GM12874 (cell line): Measurements from ENCODE around the gene RPTOR.

Source experiments
- CTCF ChIP-seq: IDR thresholded peaks from 2 replicates; pipeline ENCODE4 v1.5.1; 2011; ENCODE audit warnings: low read depth, mild to moderate bottlenecking, control low read depth, low read length, moderate library complexity; ENCODE audit not compliant: insufficient read depth

RPTOR gene

GRCh38 chr17:80956321-80957190, 411.9 kb downstream of the RPTOR start:
- TF ChIP-seq CTCF: no peak

DNA sequence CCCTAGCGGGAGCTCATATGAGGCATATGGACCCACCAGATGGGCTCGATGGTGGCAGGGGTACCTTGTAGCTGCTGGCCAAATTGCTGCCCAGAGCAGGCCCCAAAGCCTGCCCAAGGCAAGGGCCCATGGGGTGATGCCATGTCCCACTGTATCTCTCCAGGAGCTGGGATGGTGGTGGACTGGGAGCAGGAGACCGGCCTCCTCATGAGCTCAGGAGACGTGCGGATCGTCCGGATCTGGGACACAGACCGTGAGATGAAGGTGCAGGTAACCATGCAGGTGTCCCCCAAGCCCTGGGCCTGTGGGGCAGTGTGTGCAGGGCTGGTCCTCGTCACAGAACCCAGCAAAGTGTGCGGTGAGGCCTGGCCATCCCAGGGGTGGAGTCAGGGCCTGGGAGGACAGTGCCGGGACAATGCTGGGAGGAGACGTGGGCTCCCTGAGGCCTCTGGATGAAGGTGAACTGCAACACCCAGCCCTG, 412.9 kb downstream of the RPTOR start:
- TF ChIP-seq CTCF: no peak

- no peak for TF ChIP-seq CTCF
These were observed 414.8 kb downstream of the RPTOR start for GRCh38 chr17:80959330-80960036.

DNA sequence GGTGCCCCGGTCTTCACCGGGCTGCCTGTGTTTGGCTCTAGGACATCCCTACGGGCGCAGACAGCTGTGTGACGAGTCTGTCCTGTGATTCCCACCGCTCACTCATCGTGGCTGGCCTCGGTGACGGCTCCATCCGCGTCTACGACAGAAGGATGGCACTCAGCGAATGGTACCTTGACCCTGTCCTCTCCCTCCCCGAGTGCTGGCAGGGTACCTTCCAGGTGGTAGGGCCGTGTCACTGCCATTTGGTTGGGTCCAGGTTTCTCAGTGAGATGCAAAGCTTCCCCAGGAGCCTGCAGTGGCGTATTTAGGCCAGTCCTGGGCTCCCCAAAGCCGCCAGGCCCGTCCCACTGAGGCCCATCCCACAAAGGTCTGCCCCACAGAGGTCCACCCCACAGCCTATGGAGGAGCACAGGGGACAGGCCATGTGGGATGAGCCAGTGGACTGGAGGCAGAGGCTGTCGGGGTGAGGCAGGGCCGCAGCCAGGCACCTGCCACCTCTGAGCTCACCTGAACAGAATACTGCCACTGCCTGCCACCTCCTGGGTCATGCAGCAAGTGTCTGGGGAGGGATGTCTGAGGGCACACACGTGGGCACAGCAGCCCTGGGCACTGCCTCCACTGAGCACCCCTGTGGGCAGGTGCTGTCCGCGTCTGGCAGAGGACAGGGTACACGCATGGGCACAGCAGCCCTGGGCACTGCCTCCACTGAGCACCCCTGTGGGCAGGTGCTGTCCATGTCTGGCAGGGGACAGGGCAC, 415.6 kb downstream of the RPTOR start:
- no peak for TF ChIP-seq CTCF

DNA sequence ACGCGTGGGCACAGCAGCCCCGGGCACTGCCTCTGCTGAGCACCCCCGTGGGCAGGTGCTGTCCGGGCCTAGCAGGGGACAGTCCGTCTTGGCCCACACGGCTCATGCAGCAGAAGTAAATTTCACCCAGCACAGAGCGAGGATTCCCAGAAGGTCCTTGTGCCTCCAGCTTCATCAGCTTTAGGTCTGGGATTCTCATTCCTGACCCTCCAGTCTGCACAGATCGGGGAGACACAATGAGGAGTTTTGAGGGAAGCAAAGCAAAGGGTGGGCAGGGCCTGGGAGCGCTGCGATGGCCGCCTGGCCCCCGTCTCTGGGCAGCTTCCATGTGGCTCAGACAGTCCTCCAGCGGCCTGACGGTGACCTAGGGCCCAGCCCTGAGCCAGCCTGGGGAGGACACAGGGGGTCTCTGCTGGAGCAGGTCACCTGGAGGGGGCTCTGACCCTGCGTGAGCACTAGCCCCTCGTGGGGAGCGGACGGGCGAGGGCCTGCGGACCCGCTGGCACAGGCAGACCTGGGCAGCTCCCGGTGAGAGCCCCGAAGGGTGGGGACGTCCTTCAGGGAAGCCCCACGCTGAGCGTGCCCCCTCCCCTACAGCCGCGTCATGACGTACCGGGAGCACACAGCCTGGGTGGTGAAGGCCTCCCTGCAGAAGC, 416.3 kb downstream of the RPTOR start:
- TF ChIP-seq CTCF: no peak

DNA sequence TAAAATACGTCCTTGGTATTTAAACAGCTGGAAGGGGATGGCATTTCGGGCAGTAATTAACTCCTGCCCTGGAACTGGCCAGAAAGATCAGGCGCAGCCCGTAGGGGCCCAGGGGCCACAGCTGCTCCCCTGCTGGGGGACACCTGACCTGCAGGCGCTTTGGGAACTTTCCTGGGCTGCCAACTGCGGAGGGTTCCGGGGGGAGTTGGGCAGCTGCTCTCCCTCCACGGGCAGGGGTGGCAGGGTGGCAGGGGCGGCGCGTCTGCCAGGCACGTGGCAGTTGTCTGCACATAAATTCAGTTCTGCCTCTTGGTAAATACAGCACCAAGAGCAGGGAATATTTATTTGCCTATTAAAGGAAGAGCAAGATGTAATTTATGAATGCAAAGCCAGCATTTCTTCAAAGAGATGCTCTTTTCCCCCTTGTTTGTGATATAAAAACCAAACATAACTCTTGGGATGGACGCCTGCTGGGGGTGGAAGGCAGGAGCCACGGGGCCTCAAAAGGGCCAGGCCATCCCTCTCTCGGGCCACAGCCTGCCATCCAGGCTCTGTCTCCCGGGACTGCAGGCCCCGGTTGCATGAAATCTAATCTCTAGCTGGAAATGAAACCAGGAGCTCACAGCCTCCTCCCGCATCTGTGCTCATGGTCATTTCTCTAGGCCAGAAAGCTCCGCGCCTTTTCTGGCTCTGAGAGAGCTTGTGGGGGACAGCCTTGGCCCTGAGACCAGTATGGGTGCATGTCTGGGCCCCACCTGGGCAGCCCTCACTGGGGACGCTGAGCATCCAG, 417.1 kb downstream of the RPTOR start:
- no peak for TF ChIP-seq CTCF
